T-helper 2 cell treated with Interferon-gamma antibody and Interleukin-4, amounts not matched to agents 100 ng/mL and 5 ng/mL, for 36 hours (primary cell): ENCODE results near the gene DAPK2. TPM values are rescaled to one million over a fixed set of nuclear protein-coding genes. Genes with fewer than 3 reads are reported as not detected.
"Not testable (repeated sequence)": the region's sequence is repeated elsewhere in the genome, so short reads cannot be mapped to it uniquely, and the experiment has no call there.

Experiments
- intact Hi-C: fragments of 100-400 bp; cut with micrococcal nuclease; formaldehyde crosslinking; loops from one replicate; pipeline ENCODE4 v1.15.1; 2023
- total RNA-seq: library from RNA; stranded (reverse); gene quantifications from 2 replicates; pipeline ENCODE4 v1.2.3, GENCODE V29; 2022

Gene DAPK2
- total RNA-seq = 3.3 and 3.9 TPM in 2 replicates

- intact Hi-C loops = loop anchor here (1.0 to 5.0 kb wide), 5 partner anchors 36 to 436 kb away; no protein-coding TSS in a partner anchor
Measured at GRCh38 chr15:64046421-64047153, at the start of gene DAPK2. Gene DAPK2 (minus strand): TSS chr15:64046485. CDS start chr15:64040261, 6,224 bp downstream.

- intact Hi-C loops = loop anchor here (1.0 to 10.0 kb wide), 5 partner anchors 68 to 1092 kb away; partner anchors contain the start of genes CLPX, PPIB and USP3
Measured at GRCh38 chr15:64095431-64095794, 49.1 kb upstream of the DAPK2 start.

DNA sequence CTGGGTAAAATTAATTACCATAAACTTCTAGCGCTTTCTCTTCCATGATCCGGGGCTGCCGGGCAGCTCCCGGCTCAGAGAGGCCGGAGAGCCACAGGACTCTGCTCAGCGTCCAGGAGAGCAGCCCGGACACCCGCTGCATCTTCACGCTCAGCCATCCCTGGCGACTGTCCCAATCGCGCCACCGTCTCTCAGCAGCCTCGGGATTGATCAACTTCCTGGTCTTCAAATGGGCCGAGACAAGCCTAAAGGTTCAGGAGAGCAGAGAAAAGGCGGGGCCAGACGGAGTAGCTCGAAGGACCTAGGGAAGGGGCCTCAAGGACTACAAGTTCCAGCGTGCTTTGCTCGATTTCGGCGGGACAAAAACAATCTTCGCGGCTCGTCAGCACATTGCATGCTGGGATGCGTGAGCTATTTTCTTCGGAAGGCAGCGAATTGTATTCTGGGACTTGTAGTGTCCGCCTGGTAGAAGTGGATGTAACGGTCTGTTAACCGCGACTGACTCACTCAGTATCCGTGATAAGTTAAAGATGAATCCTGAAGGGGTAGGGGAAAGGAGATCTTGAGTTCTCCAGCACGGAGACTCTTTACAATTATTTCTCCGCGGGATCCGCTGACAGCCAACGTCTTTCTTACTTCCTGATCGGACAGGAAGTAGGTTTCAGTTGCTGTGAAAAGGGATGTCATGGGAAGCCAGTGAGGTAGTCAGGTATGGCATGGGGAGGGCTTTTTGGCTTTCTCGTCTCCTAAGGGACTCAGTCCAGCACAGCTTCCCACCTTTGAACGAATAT, 47.5 kb upstream of the DAPK2 start, which contains the start of gene CIAO2A:
Gene CIAO2A (minus strand): TSS at position 212 of the 791 bp plus-strand sequence. CDS start 70 bp downstream, at position 142.
- intact Hi-C loops = loop anchor here (1.0 to 10.0 kb wide), 5 partner anchors 25 to 899 kb away; partner anchors contain the start of gene TRIP4

DNA sequence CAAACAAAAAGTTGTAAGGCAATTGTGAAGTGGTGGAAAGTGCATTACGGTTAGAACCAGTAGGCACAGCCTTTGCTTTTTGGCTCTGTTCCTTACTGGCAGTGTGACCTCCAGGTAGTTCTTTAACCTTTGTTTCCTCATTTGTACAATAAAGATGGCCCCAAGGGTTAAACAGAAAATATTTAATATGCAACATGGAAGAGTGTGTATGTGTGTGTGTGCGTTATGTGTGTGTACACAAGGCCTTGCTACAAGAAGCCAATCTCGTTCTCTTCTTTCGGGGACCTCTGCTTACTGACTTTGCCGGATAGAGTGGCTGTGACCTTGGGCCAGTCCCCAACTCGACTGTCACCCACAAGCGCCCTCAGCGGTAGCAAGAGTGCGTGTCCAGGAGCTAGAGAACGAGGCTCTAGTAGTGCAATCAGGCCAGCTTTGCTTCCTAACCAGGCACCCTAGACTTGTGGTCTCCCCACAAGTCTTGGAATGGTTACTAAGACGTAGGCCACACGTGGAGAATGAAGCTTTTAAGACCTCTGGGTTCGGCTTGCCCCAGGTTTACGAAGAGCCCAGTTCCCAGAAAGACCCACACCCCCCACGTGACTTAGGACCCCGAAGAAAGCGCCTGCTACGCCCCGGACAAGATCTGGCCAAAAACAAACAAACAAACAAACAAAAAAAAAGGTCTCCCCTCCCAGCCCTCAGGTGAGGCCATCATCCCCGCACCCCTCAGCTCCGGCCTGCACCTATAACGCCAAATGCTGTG, 46.8 kb upstream of the DAPK2 start:
- intact Hi-C loops = loop anchor here (1.0 to 10.0 kb wide), 4 partner anchors 24 to 898 kb away; partner anchors contain the start of gene TRIP4

- intact Hi-C loops = loop anchor here (2.0 to 10.0 kb wide), 3 partner anchors 23 to 897 kb away; no protein-coding TSS in a partner anchor
Measured at GRCh38 chr15:64092075-64092820, 46.0 kb upstream of the DAPK2 start.

- intact Hi-C loops = loop anchor here (10.0 kb wide), 1 partner anchor 896 kb away; no protein-coding TSS in a partner anchor
Measured at GRCh38 chr15:64090527-64090926, 44.2 kb upstream of the DAPK2 start.

DNA sequence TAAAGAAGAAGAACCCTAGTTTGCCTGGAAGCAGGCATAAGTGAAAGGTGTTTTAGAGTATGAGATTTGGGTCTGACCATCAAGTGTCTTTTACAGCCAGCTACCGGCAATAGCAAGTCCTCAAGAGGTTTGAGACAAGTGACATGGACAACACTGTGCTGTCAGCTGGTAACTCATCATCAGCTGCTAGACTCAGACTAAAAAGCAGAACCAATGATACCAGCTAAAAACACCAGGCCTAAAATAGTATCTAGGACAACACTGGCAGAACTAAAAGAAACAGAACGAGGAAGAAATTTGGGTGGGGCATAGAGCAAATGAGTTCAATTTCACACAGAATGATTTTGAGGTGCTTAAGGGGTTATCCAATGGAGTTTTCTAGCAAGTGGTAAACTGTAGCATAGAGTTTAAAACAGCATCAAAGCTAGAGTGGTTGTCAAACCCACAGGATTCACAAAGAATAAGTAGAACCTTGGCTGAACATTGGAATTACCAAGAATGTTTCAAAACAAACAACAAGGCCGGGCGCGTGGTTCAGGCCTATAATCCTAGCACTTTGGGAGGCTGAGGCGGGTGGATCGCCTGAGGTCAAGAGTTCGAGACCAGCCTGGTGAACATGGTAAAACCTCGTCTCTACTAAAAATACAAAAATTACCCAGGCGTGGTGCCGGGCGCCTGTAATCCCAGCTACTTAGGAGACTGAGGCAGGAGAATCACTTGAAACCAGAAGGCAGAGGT, 43.4 kb upstream of the DAPK2 start:
- intact Hi-C loops = loop anchor here (10.0 kb wide), 1 partner anchor 895 kb away; no protein-coding TSS in a partner anchor

DNA sequence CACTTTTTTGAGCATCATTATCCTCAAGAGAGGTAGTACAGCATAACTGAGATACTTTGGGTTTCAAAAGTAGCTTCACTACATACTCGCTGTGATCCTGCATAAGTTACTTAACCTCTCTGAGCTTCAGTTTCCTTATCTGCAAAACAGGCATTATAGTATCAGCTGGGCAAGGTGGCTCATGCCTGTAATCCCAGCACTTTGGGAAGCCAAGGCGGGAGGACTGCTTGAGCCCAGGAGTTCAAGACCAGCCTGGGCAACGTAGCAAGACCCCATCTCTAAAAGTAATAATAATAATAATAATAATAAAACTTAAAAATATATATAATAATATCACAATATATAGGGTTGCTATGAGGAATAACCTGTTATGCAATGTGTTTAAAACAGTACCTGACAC, 36.5 kb upstream of the DAPK2 start:
- intact Hi-C loops = no loop called here

- intact Hi-C loops = not testable (repeated sequence)
Measured at GRCh38 chr15:64073496-64073895, 27.2 kb upstream of the DAPK2 start.

GRCh38 chr15:64072812-64073211, 26.5 kb upstream of the DAPK2 start:
- intact Hi-C loops = no loop called here

GRCh38 chr15:64071931-64072765, 25.9 kb upstream of the DAPK2 start:
- intact Hi-C loops = no loop called here

DNA sequence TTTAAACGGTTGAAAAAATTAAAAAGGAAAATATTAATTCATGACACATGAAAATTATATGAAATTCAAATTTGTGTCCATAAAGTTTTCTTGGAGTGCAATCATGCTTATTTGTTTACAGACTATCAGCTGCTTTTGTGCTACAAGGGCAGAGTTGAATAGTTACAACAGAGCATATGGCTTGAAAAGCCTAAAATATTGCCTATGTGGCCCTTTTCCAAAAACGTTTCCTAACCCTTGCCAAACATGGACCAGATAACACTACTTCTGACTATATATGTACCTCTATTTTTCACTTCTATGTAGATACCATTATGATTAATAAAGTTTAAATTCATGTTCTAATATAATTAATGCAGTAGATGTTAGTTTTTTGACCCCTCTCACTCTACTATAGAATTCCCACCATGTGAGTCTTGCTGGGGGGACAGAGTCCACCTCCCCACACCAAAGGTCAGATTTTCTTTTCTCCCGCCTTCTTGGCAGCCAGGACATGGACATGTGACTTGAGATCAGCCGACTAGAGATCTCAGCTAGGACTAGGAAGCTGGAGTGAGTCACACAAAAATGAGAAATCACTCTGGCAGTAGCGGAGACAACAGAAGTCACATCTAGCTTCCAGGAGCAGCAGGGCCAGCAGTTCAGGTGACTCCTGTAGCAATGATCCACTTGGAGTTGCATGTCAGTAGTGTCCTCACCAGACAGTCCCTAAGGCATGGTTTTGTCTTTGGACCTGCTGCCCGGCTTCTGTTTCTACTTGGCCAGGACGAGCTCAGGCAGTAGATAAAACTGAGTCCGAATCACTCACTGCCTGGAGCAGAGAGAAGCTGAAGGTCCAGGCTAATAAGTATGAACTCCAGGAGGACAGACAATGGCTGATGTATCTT, 24.9 kb upstream of the DAPK2 start:
- intact Hi-C loops = no loop called here

- intact Hi-C loops = no loop called here
Measured at GRCh38 chr15:64070106-64070505, 23.8 kb upstream of the DAPK2 start.

DNA sequence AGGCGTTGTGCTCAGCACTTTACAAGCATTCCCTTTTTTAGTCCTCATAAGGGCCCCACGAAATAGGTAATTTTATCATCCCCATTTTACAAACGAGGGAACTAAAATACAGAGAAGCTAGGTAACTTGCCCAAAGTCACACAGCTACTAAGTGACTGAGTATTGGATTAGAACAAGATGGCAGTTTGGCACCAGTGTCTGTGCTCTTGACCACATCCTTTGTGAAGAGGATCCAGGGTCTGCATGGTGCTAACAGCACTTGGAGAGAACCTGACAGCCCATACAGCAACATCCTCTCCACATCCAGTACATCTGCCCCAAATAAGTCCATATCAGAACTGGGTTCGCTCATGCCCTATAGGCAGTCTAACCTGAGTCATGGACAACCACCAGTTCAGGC, 21.8 kb upstream of the DAPK2 start:
- intact Hi-C loops = loop anchor here (2.0 to 5.0 kb wide), 2 partner anchors 25 to 241 kb away; partner anchors contain the start of gene CIAO2A

DNA sequence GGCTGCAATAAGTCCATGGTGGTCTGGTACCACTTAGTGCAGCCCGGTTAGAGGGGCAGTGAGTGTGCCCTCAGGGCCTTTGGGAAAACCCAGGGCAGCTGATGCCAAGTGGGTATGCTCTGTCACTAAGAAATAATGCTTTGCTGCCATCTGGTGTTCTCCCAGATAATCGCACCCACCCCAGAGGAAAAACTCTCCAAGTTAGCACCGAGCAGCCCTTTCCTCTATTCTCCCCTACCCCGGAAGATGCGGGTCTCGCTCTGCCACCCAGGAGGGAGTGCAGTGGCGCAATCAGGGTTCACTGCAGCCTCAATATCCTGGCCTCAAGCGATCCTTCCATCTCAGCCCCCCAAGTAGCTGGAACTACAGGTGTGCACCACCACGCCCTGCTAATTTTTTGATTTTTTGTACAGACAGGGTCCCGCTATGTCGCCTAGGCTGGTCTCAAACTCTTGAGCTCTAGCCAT, 21.3 kb upstream of the DAPK2 start:
- intact Hi-C loops = loop anchor here (1.0 to 5.0 kb wide), 6 partner anchors 25 to 601 kb away; partner anchors contain the start of gene CIAO2A

GRCh38 chr15:64066451-64066850, 20.2 kb upstream of the DAPK2 start:
- intact Hi-C loops = loop anchor here (2.0 to 5.0 kb wide), 3 partner anchors 176 to 600 kb away; no protein-coding TSS in a partner anchor

- intact Hi-C loops = no loop called here
Measured at GRCh38 chr15:64060716-64061115, 14.4 kb upstream of the DAPK2 start.
